D721Med (cell line): ENCODE data around the gene SAV1.

ENCODE experiments used
- DNase-seq: peaks from one replicate; pipeline ENCODE4 v3.0.0; 2011; ENCODE audit warnings: low spot score; ENCODE audit not compliant: insufficient read length
- FAIRE-seq: peaks from 2 replicates; lab custom pipeline; 2011; peaks lifted over from hg19 to GRCh38; lab: Jason Lieb, UNC
- CTCF ChIP-seq: IDR thresholded peaks from 2 replicates; pipeline ENCODE4 v1.5.1; 2012; ENCODE audit warnings: mild to moderate bottlenecking, control low read depth; ENCODE audit not compliant: insufficient read depth; ENCODE audit errors: missing control alignments

Gene SAV1

GRCh38 chr14:50608302-50608851, 59.7 kb downstream of the SAV1 start:
- no peak for TF ChIP-seq CTCF
- no peak for FAIRE-seq
- DNase-seq, result no peak

GRCh38 chr14:50607761-50608160, 60.3 kb downstream of the SAV1 start:
- DNase-seq (no peak), FAIRE-seq (no peak)
- TF ChIP-seq CTCF, result no peak

DNA sequence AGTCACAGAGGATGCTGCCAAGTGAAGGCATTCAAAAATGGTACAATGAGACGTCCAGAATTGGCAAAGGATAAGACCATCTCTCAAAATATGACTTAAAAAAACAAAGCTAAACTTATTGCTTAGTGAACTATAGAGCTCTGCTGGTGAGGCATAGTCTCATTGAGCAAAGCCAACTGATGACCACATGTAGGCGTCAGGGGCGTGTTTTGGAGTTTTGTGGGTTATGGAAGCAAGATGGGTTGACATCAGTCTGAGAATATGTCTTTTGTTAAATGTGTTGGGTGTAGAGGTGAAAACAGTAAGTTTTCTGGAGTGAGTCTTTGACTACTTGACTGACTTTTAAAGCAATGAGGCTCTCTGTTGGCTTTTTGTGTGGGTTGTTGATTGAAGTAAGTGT, 60.9 kb downstream of the SAV1 start:
- FAIRE-seq, result no peak
- no peak for TF ChIP-seq CTCF
- DNase-seq, result no peak

GRCh38 chr14:50606468-50606867, 61.6 kb downstream of the SAV1 start:
- FAIRE-seq (no peak), DNase-seq (no peak)
- TF ChIP-seq CTCF, result no peak

GRCh38 chr14:50605766-50606165, 62.3 kb downstream of the SAV1 start:
- no peak for DNase-seq

GRCh38 chr14:50603565-50603964, 64.5 kb downstream of the SAV1 start:
- FAIRE-seq (no peak), DNase-seq (no peak)
- TF ChIP-seq CTCF, result no peak

More at GRCh38 chr14:50605766-50606165, 62.3 kb downstream of the SAV1 start:
- no peak for TF ChIP-seq CTCF
- no peak for FAIRE-seq

DNA sequence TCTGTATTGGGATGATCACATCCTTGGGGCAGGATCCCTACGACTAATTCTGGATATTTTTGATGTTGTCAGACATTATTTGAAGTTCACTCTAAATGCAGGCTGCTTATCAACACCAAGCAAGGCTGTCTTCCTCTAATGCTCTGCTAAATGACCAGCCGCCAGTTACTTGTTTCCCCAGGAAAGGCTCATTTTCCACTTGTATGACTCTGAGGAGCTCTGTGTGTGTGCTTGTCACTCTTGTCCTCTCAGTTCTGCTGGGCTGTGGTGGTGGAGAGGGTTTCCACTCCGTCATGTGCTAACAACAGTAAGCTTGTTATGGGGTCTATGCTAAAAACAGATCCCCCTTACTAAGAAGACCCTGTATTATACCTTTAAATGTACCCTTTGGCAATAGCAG, 66.1 kb downstream of the SAV1 start:
- no peak for FAIRE-seq
- TF ChIP-seq CTCF, result no peak
- DNase-seq, result no peak
